Type B pancreatic cell (in vitro differentiated cells): ENCODE measurements around the gene PCNT. TPM values are rescaled to one million over a fixed set of nuclear protein-coding genes. Genes with fewer than 3 reads are reported as not detected.
"Not testable (repeated sequence)": the region's sequence is repeated elsewhere in the genome, so short reads cannot be mapped to it uniquely, and the experiment has no call there.

Source experiments
- DNase-seq: peaks from one replicate; pipeline ENCODE4 v3.0.0; 2021; ENCODE audit warnings: mixed read lengths; ENCODE audit not compliant: unreplicated experiment; ENCODE audit errors: extremely low spot score
- H3K27ac Mint-ChIP-seq: 2 replicates; pipeline ENCODE4 v1.8.0; 2021; ENCODE audit warnings: mild to moderate bottlenecking, mixed read lengths
- H3K27me3 Mint-ChIP-seq: 2 replicates; pipeline ENCODE4 v1.8.0; 2021; ENCODE audit warnings: mixed read lengths
- H3K36me3 Mint-ChIP-seq: 2 replicates; pipeline ENCODE4 v1.8.0; 2021; ENCODE audit warnings: mixed read lengths
- H3K4me1 Mint-ChIP-seq: one replicate; pipeline ENCODE4 v1.8.0; 2021; ENCODE audit warnings: mixed read lengths; ENCODE audit not compliant: unreplicated experiment
- H3K4me3 Mint-ChIP-seq: 2 replicates; pipeline ENCODE4 v1.8.0; 2021; ENCODE audit warnings: mild to moderate bottlenecking, mixed read lengths
- H3K9me3 Mint-ChIP-seq: 2 replicates; pipeline ENCODE4 v1.8.0; 2021; ENCODE audit warnings: mixed read lengths
- total RNA-seq: library from RNA; stranded (reverse); gene quantifications from 2 replicates; pipeline ENCODE4 v1.2.1, GENCODE V29; 2021; ENCODE audit warnings: low replicate concordance
- TF ChIP-seq, protein P1 (sequence below): fragments of 200-600 bp; sonication (generic); conservative IDR thresholded peaks from 2 replicates; pipeline ENCODE4 v1.5.0; 2021; ENCODE audit warnings: antibody characterized with exemption, mild to moderate bottlenecking

Gene PCNT
- total RNA-seq, 1 donor from 2014 or later, result 50.3 TPM

DNA sequence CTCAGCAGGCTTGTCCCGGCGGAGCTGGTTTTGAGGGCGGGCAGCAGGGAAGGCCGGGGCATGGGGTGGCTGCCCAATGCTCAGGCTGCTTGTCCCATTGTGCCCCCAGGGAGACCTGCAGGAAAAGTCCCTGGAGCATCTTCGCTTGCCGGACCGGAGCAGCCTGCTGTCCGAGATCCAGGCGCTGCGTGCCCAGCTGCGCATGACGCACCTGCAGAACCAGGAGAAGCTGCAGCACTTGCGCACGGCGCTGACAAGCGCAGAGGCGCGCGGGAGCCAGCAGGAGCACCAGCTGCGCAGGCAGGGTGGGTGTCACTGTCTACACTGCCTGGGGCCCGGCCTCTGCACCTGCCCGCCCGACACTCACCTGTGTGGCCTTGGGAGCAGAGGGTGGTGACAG is 104.3 kb downstream of the PCNT start:
- no peak for DNase-seq
- Mint-ChIP-seq H3K4me1 (no peaks in the 10 kb centered on the region), H3K27ac (no peak overlapping the region), H3K27me3 (no peaks in the 10 kb centered on the region), H3K9me3 (no peaks in the 10 kb centered on the region), H3K4me3 (no peak overlapping the region), H3K36me3 (peaks cover 5% of the 10 kb centered on the region)
- TF ChIP-seq, protein P1, sequence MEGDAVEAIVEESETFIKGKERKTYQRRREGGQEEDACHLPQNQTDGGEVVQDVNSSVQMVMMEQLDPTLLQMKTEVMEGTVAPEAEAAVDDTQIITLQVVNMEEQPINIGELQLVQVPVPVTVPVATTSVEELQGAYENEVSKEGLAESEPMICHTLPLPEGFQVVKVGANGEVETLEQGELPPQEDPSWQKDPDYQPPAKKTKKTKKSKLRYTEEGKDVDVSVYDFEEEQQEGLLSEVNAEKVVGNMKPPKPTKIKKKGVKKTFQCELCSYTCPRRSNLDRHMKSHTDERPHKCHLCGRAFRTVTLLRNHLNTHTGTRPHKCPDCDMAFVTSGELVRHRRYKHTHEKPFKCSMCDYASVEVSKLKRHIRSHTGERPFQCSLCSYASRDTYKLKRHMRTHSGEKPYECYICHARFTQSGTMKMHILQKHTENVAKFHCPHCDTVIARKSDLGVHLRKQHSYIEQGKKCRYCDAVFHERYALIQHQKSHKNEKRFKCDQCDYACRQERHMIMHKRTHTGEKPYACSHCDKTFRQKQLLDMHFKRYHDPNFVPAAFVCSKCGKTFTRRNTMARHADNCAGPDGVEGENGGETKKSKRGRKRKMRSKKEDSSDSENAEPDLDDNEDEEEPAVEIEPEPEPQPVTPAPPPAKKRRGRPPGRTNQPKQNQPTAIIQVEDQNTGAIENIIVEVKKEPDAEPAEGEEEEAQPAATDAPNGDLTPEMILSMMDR, result no peak

DNA sequence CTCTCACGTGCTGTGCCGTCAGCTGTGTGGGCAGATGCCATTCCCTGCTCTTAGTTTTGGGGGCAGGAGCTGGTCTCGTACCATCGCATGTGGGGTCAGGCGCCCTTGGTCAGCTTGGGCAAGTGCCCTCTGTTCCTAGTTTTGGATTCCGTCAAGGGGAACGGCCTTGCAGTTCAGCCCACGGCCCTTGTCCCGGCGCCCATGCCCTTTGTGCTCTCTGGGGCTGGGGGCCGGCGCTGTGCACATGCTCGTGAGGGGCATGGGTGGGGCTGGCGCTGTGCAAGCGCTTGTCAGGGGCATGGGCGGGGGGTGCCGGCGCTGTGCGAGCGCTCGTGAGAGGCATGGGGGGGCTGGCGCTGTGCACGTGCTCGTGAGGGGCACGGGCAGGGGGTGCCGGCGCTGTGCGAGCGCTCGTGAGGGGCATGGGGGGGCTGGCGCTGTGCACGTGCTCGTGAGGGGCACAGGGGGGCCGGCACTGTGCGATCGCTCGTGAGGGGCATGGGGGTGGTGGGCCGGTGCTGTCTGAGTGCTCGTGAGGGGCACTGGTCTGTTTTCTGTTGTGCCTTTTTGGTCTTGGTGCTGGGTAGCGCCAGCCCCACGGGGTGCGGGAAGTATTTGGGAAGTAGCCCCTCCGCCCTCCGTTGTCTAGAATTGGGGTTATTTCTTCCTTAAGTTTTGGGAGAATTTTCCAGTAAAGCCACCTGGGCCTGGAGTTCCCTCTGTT is 105.2 kb downstream of the PCNT start:
- no peaks in the 10 kb centered on the region for H3K27me3 Mint-ChIP-seq
- DNase-seq, result no peak

DNA sequence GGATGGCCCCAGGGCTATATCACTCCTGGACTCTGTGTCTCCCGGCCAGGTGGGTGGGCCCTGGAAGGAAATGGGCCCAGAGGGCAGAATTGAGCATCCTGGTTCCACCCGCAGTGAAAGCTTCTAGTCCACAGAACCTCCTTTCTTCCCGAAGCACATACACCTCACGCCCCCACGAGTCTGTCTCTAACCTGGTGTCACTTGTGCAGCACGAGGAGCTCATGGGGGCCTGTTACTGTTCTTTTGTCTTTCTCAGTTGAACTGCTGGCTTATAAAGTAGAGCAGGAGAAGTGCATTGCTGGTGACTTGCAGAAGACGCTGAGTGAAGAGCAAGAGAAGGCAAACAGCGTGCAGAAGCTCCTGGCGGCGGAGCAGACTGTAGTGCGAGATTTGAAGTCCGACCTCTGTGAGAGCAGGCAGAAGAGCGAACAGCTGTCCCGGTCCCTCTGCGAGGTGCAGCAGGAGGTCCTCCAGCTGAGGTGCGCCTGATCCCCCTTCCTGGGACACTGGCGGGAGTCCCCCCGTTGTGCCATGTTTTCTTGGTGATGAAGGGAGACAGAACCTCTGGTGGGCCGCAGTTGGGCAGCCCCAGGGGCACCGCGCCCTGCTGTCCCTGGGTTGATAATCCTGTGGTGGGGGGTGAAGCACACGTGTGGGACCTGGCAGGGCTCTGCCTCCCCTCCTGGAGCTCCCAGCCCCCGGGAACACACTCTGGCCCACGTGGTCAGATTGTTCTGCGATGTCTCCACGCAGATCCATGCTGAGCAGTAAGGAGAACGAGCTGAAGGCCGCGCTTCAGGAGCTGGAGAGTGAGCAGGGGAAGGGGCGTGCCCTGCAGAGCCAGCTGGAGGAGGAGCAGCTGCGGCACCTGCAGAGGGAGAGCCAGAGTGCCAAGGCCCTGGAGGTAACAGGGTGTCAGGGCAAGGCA is 106.1 kb downstream of the PCNT start:
- no peak overlapping the region for H3K27ac Mint-ChIP-seq
- TF ChIP-seq, protein P1, result no peak
- no peak overlapping the region for H3K4me3 Mint-ChIP-seq
- no peak for DNase-seq
- peaks cover 5% of the 10 kb centered on the region for H3K36me3 Mint-ChIP-seq
- H3K27me3 Mint-ChIP-seq, result no peaks in the 10 kb centered on the region
- H3K4me1 Mint-ChIP-seq, result no peaks in the 10 kb centered on the region
- H3K9me3 Mint-ChIP-seq, result no peaks in the 10 kb centered on the region

More for the DNA sequence above, 105.2 kb downstream of the PCNT start:
- H3K4me3 Mint-ChIP-seq, result no peak overlapping the region
- peaks cover 5% of the 10 kb centered on the region for H3K36me3 Mint-ChIP-seq
- H3K27ac Mint-ChIP-seq, result no peak overlapping the region
- no peaks in the 10 kb centered on the region for H3K4me1 Mint-ChIP-seq
- TF ChIP-seq, protein P1, result no peak
- H3K9me3 Mint-ChIP-seq, result no peaks in the 10 kb centered on the region

DNA sequence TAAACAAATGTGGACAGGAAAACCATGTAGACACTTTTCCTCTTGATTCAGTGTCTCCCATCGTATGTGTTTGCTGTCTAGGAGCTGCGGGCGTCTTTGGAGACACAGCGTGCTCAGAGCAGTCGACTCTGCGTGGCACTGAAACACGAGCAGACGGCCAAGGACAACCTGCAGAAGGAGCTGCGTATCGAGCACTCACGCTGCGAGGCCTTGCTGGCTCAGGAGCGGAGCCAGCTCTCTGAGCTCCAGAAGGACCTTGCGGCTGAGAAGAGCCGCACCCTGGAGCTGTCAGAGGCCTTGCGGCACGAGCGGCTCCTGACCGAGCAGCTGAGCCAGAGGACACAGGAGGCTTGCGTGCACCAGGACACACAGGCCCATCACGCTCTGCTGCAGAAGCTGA is 107.5 kb downstream of the PCNT start:
- no peaks in the 10 kb centered on the region for H3K27me3 Mint-ChIP-seq
- H3K27ac Mint-ChIP-seq, result no peak overlapping the region
- no peaks in the 10 kb centered on the region for H3K9me3 Mint-ChIP-seq
- H3K4me3 Mint-ChIP-seq, result no peak overlapping the region
- DNase-seq, result no peak
- H3K36me3 Mint-ChIP-seq, result peaks cover 5% of the 10 kb centered on the region
- H3K4me1 Mint-ChIP-seq, result no peaks in the 10 kb centered on the region
- TF ChIP-seq, protein P1, result no peak

DNA sequence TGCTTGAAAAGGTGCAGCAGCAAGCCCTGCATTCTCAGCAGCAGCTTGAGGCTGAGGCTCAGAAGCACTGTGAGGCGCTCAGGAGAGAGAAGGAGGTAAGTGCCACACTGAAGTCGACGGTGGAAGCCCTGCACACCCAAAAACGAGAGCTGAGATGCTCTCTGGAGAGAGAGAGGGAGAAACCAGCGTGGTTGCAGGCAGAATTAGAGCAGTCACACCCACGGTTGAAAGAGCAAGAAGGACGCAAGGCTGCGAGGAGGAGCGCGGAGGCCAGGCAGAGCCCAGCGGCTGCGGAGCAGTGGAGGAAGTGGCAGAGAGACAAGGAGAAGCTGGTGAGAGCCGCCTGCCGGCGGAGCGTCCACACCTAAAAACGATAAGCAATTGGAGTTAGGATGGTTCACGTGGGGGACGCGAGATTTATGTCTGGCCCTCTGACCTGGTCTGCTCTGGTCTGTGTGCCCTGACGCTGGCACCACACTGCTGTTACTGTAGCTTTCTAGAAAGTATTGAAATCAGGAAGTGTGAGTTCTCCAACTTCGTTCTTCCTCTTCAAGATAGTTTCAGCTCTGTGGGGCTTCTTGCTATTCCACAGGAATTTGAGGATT is 108.0 kb downstream of the PCNT start:
- DNase-seq, result no peak
- peak overlapping the region; percentile 41 for H3K27ac Mint-ChIP-seq
- H3K4me3 Mint-ChIP-seq, result no peak overlapping the region
- H3K9me3 Mint-ChIP-seq, result no peaks in the 10 kb centered on the region
- TF ChIP-seq, protein P1, result no peak
- peaks cover 5% of the 10 kb centered on the region for H3K36me3 Mint-ChIP-seq
- H3K4me1 Mint-ChIP-seq, result no peaks in the 10 kb centered on the region
- H3K27me3 Mint-ChIP-seq, result no peaks in the 10 kb centered on the region

DNA sequence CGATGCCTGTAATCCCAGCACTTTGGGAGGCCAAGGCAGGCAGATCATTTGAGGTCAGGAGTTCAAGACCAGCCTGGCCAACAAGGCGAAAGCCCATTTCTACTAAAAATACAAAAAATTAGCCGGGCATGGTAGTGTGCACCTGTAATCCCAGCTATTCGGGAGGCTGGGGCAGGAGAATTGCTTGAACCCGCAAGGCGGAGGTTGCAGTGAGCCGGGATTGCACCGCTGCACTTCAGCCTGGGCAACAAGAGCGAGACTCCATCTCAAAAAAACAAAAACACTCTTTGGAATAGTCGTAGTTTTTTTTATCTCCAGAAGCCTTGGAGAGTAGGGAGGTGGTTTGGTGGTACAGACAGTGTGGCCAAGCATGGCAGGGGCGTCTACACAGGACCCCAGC is 109.2 kb downstream of the PCNT start:
- H3K4me3 Mint-ChIP-seq, H3K9me3 Mint-ChIP-seq, H3K27me3 Mint-ChIP-seq, H3K27ac Mint-ChIP-seq, H3K4me1 Mint-ChIP-seq, H3K36me3 Mint-ChIP-seq, DNase-seq: not testable (repeated sequence)
